Astrocyte of the spinal cord (primary cell): ENCODE measurements around the gene SCGB1A1.

ENCODE experiments used
- DNase-seq: peaks from one replicate; pipeline ENCODE4 v3.0.0; 2011; ENCODE audit warnings: low read depth, low spot score
- H3K4me3 ChIP-seq: 2 replicates; pipeline ENCODE4 v1.5.1; 2011; ENCODE audit warnings: low read depth, mild to moderate bottlenecking, low read length, moderate library complexity
- in situ Hi-C: cut with HindIII; loops from 2 replicates; pipeline ENCODE4 v1.10.0; 2017; ENCODE audit warnings: low sequenced_read_pairs
- TF ChIP-seq, protein P1 (sequence below): IDR thresholded peaks from 2 replicates; pipeline ENCODE4 v1.5.1; 2012; ENCODE audit warnings: low read depth, mild to moderate bottlenecking, low read length, inconsistent platforms

SCGB1A1 gene

DNA sequence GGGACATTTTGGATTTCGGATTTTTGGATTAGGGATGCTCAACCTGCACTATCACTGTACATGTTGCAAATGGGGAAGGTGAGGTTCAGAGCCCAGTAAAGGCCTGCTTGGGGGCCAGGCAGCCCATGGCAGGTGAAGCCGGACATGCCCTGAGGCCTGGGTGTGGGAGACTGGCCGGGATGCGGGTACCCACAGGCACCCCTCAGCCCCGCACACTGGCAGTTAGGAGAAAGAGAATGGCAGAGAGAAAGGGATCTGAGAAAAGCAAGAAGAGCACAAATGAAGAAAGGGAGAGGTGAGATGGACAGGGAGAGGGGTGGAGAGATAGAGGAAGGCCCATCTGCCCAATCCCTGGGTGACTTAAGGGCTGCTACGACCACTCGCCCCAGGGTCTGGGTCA, 52.8 kb downstream of the SCGB1A1 start:
- in situ Hi-C loops = no loop called here
- TF ChIP-seq, protein P1, sequence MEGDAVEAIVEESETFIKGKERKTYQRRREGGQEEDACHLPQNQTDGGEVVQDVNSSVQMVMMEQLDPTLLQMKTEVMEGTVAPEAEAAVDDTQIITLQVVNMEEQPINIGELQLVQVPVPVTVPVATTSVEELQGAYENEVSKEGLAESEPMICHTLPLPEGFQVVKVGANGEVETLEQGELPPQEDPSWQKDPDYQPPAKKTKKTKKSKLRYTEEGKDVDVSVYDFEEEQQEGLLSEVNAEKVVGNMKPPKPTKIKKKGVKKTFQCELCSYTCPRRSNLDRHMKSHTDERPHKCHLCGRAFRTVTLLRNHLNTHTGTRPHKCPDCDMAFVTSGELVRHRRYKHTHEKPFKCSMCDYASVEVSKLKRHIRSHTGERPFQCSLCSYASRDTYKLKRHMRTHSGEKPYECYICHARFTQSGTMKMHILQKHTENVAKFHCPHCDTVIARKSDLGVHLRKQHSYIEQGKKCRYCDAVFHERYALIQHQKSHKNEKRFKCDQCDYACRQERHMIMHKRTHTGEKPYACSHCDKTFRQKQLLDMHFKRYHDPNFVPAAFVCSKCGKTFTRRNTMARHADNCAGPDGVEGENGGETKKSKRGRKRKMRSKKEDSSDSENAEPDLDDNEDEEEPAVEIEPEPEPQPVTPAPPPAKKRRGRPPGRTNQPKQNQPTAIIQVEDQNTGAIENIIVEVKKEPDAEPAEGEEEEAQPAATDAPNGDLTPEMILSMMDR = no peak
- no peak for DNase-seq
- no peak overlapping the region for H3K4me3 ChIP-seq

DNA sequence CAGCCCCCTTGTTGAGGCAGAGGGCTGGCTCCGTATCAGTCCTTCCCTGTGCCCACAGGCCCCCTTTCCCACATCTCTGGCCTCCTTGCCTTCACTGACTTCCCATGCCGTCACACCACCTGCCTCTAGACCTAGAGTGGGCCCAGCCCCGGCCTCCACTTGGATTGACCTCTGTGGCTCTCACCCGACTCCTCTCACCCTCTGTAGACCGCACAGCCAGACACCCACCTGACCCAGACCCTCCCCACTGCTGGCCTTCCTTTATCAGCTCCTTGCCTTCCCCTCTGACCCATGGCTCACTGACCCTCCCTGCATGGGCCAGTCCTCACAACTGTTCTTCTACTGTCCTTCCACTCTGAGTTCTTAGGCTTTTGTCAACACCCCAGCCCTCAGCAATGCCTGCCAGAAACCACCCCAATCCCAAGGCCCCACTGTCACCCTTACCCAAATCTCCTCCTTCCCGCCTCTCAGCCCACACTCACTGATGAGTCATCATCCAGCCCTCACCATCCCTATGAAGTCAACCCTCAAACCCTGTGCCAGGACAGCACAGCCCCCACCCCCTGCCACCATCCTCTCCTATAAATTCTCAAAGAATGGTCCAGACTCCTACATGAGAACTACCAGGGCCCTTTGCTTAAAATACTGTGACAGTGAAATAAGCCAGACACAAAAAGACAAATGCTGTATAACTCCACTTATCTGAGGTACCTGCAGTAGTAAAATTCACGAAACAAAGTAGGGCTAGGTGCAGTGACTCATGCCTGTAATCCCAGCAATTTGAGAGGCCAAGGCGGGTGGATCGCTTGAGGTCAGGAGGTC, 53.4 kb downstream of the SCGB1A1 start:
- TF ChIP-seq, protein P1 = no peak
- in situ Hi-C loops = no loop called here
- peak; percentile 32 for DNase-seq
- H3K4me3 ChIP-seq = no peak overlapping the region
